Measurements from ENCODE around the gene TPPP2. TPM values are rescaled to one million over a fixed set of nuclear protein-coding genes. Genes with fewer than 3 reads are reported as not detected.

Gene TPPP2
- total RNA-seq, 1 donor from 2014 or later: not detected

DNA sequence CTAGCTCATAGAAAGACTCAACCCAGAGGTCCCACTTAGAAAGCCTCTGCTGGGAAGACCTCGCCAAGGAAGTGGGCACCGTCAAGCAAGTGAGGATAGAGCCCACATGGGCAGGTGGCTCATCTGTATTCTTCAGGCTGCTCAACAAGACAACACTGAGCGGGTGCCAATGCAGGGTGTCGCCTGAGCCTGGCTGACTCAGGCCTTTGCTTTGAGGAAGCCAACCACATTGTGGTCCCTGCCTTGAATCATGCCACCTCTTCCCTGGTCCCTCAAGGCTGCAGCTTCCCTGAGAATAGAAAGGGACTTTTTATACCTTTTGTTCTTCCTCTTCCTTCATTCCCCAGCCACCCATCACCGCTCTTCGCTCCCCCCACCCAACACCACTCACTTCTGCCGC is 6.7 kb downstream of the TPPP2 start:
- intact Hi-C loops (cut with micrococcal nuclease): no loop called here

- intact Hi-C loops (cut with micrococcal nuclease): no loop called here
Observed at GRCh38 chr14:21037156-21037555, 7.1 kb downstream of the TPPP2 start.

DNA sequence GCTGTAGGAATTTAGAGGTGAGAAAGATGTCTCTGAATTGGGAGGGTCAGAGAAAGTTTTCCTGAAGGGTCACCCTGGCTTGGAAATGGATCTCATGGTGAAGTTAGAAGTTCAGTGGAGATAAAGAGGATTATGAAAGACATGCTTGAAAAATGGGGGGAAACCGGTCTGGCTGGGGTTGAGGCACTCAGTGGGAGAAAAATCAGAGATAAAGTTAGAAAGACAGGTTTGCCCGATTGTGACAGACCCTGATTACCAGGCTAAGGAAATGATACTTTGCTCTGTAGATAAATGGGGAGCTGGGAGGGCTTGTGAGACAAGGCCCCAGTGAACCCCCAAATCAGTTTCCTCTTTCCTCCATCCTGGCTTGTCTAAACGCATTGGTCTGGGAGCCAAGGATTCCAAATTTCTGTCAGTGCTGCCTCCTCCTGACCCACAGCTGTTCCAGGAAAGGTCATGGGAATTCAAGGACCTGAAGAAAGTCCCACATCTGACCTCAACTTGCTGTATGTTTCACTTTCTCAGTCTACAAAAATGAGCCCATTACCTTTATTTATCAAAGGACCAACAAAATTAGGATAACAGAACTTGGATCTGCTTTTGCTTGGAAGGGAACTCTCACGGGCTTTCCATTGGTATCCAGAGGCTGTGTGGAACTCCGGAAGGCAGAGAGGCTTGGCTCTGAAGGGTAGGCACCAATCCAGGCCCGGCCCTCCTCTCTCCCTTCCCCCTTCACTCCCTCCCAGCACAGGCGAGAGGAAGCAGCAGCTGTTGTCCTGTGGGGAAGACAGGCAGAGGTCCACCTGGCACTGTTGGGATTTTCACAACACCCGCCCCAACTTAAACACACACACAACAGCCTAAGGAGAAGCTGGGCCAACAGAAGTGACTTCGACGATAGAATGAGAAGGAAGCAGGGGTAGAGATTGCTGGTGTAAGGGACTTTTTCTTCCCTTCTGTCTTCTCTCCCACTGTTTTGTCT is 8.7 kb downstream of the TPPP2 start:
- intact Hi-C loops (cut with micrococcal nuclease): no loop called here

DNA sequence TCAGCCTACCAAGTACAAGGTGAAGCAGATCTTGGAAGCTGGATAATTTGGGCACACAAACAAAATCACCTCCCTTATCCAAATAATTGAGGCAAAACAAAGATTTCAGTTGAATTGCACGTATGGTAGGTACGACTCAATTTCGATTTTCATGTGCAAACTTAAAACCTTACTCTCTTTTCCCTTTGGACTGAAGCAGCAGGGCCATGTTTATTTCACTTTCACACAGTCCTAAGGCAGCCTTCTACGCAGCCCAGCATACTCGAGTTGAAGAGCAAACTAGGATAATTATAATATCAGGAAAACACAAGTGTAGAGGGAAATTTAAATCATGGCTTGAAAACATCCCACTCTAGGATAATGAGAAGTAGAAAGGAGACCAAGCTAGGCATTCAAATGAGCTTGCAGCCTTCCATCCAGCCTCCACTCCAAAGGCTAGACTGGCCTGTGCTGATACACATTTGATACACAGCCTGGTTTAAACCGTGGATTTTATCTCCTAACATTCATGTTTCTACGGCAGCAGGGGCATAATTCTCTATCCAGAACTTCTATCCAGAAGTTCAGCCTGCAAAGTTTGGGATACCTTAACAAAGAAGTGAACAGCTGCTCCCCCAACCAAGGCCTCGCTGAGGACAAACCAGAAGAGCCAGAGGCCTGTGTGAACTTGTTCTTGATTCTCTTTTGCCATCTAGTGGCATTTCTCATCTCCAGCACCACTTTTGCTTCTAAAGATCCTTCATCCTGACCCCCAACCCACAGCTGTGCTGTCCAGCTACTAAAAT is 9.8 kb downstream of the TPPP2 start:
- intact Hi-C loops (cut with micrococcal nuclease): loop anchor here (1.0 kb wide), 1 partner anchor 25 kb away; no protein-coding TSS in a partner anchor

DNA sequence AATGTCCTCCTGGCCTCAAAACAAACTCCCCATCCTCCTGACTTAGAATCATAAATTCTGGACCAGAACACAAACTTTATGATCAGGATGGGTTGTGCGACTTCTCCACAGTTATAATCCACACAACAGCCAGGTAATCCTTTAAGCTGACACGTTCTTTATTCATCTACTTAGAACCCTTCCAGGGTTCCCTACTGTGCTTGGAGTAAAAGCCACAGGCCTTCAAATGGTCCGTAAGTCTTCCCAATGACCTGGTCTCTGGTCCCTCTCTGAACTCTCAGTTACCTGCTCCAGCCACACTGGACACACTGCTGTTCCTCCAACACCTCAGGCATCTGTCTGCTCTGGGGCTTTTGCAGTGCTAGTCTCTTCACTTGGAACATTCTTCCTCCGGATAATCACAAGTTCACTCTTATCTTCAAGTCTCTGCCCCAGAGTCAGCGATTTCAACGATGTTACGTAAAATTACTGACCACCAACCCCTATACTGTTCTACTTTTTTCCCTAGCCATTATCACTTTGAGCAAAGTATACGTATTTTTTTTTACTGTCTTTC is 10.4 kb downstream of the TPPP2 start:
- intact Hi-C loops (cut with micrococcal nuclease): loop anchor here (1.0 kb wide), 1 partner anchor 26 kb away; no protein-coding TSS in a partner anchor

- intact Hi-C loops (cut with micrococcal nuclease): loop anchor here (1.0 kb wide), 1 partner anchor 27 kb away; no protein-coding TSS in a partner anchor
Observed at GRCh38 chr14:21040941-21041340, 10.9 kb downstream of the TPPP2 start.

DNA sequence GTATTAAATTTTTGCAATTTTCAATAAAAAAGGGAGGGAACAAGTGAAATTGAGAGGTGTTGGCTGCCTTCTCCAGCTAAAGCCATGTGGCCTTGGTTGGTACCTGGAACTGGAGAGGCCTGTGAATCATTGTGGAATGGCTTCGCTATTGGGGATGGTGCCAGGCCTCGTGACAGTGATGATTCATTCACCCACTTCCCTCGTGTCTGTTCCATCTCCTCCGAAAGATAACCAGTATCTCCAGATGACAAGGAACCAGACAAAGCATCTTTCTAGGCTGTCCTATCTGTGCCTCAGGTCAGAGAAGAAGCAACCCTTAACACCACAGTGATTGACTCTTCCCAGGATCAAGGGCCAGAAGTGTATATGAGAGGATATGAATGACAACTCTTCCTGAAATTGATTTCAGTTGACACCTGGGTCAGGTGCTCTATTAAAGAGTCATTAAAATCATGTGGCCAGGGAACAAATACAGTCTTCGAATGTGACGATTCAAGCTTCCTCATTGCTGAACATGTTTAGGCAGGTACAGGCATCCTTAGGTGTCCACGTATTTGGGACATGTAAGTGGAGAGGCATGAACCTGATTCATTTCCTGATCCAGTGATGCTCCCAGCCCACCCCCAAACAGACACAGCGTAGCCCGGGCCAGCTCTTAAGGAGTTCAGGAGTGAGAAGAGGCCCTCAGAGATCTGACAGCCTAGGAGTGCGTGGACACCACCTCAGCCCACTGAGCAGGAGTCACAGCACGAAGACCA is 11.8 kb downstream of the TPPP2 start, which contains the start of gene RNASE7:
RNASE7 (plus strand) TSS at position 687 of the 758 bp plus-strand sequence. CDS start 631 bp downstream, outside the sequence.
- intact Hi-C loops (cut with micrococcal nuclease): no loop called here

- intact Hi-C loops (cut with micrococcal nuclease): no loop called here
Observed at GRCh38 chr14:21042918-21043317, 12.9 kb downstream of the TPPP2 start.

- intact Hi-C loops (cut with micrococcal nuclease): no loop called here
Observed at GRCh38 chr14:21043387-21043973, 13.5 kb downstream of the TPPP2 start.

- intact Hi-C loops (cut with micrococcal nuclease): no loop called here
Observed at GRCh38 chr14:21043974-21044618, 14.1 kb downstream of the TPPP2 start.

GRCh38 chr14:21047378-21047781 is 17.4 kb downstream of the TPPP2 start:
- intact Hi-C loops (cut with micrococcal nuclease): no loop called here

GRCh38 chr14:21048638-21049037 is 18.6 kb downstream of the TPPP2 start:
- intact Hi-C loops (cut with micrococcal nuclease): no loop called here

DNA sequence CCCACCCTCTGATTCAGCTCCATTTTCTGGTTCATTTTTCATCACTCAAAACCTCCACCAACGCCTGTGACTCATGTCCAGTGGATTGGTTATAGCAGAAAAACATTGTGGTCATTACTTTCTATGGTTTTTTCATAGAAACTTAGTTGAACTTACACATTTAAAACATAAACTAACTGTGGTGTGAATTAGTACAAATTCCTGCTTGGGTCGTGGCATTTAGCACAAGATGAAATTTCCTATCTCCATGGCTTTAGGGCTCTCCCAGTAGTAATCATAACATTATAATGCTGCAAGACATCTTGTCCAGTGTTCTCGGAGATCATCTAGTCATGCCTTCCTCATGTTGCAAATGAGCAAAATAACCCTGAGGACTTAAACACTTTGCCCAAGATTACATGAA is 19.3 kb downstream of the TPPP2 start:
- intact Hi-C loops (cut with micrococcal nuclease): no loop called here

- intact Hi-C loops (cut with micrococcal nuclease): no loop called here
Observed at GRCh38 chr14:21050597-21050996, 20.6 kb downstream of the TPPP2 start.

DNA sequence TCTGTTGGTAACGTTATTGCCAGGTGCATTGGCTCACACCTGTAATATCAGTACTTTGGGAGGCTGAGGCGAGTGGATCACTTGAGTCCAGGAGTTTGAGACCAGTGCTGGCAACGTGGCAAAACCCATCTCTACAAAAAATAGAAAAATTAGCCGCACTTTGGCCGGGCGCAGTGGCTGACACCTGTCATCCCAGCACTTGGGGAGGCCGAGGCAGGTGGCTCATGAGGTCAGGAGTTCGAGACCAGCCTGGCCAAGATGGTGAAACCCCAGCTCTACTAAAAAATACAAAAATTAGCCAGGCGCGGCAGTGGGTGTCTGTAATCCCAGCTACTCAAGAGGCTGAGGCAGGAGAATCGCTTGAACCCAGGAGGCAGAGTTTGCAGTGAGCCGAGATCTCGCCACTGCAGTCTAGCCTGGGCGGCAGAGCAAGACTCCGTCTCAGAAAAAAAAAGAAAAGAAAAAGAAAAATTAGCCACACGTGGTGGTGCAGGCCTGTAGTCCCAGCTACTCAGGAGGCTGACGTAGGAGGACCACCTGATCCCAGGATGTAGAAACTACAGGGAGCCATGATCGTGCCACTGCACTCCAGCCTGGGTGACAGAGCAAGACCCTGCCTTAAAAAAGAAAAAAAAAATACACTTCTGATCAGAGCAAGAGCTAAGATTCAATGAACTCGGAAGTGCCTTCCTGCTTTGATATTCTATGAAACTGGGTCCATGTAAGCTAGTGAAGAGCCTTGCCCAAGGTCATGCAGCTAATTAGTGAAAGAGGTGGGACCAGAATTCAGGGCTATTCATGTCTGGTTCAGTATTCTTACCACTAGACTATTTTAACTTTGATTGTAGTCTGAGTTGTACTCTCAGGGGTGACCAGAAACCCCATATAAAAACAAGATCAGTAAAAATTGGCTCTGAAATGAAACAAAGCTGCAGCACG is 23.4 kb downstream of the TPPP2 start:
- intact Hi-C loops (cut with micrococcal nuclease): no loop called here

GRCh38 chr14:21054123-21054767 is 24.2 kb downstream of the TPPP2 start:
- intact Hi-C loops (cut with micrococcal nuclease): no loop called here

GRCh38 chr14:21054768-21055145 is 24.7 kb downstream of the TPPP2 start:
- intact Hi-C loops (cut with micrococcal nuclease): no loop called here

GRCh38 chr14:21055432-21056117 is 25.6 kb downstream of the TPPP2 start:
- intact Hi-C loops (cut with micrococcal nuclease): no loop called here

Measured in T-helper 1 cell treated with Interleukin-12 subunit alpha and Interleukin-12 subunit beta and Interleukin-4 antibody, amounts not matched to agents 30 ng/mL and 1 ng/mL, for 36 hours (primary cell).